Gastrocnemius medialis (tissue), 4 donors: ENCODE measurements around the gene NLRC4. TPM values are rescaled to one million over a fixed set of nuclear protein-coding genes. Genes with fewer than 3 reads are reported as not detected.

ENCODE experiments used
- ATAC-seq, 2 donors: fragments of 150-250 bp; one replicate each; pipeline ENCODE4 v1.9.1; 2016
- DNase-seq, 2 donors: peaks; one replicate each; pipeline ENCODE4 v3.0.0-alpha.2; 2019
- H3K27ac ChIP-seq, 4 donors: fragments of 200-600 bp; sonication (generic); 1 replicate in 1 of 4; 2 replicates in 3 of 4; pipeline ENCODE4 v1.5.1; 2016 to 2018; ENCODE audit warnings: mild to moderate bottlenecking in 2 of 4, moderate library complexity in 1 of 4
- H3K27me3 ChIP-seq, 3 donors: fragments of 200-600 bp; sonication (generic) in 2 of 3; 1 replicate in 1 of 3; 2 replicates in 2 of 3; pipeline versions ENCODE4 v1.5.1 to v1.6.0; 2016 to 2019; ENCODE audit warnings: mild to moderate bottlenecking in 1 of 3, moderate library complexity in 1 of 3
- H3K36me3 ChIP-seq, 2 donors: fragments of 200-600 bp; sonication (generic) in 1 of 2; one replicate each; pipeline ENCODE4 v1.5.1; 2017 to 2018
- H3K4me1 ChIP-seq, 2 donors: fragments of 200-600 bp; sonication (generic) in 1 of 2; one replicate each; pipeline ENCODE4 v1.5.1; 2016 to 2017; ENCODE audit warnings: mild to moderate bottlenecking in 2 of 2
- H3K4me3 ChIP-seq, 4 donors: fragments of 200-600 bp; sonication (generic) in 3 of 4; 1 replicate in 1 of 4; 2 replicates in 3 of 4; pipeline ENCODE4 v1.5.1; 2016 to 2019; ENCODE audit warnings: mild to moderate bottlenecking in 2 of 4
- H3K9me3 ChIP-seq, 3 donors: fragments of 200-600 bp; sonication (generic) in 2 of 3; 1 replicate in 1 of 3; 2 replicates in 2 of 3; pipeline ENCODE4 v1.5.1; 2016 to 2019
- POLR2A ChIP-seq, 2 donors: fragments of 450-650 bp; IDR thresholded peaks; one replicate each; pipeline ENCODE4 v1.6.1; 2017; ENCODE audit warnings: antibody characterized with exemption in 2 of 2, mild to moderate bottlenecking in 2 of 2, moderate library complexity in 2 of 2
- in situ Hi-C, 4 donors: fragments of 200-750 bp; cut with MboI; loops; one replicate each; pipeline versions ENCODE4 v1.15.0 to v1.8.0; 2017; ENCODE audit warnings: low sequenced_read_pairs in 4 of 4
- intact Hi-C: fragments of 100-400 bp; cut with DNase I; formaldehyde crosslinking; loops from one replicate; pipeline ENCODE4 v1.15.1; 2023; ENCODE audit warnings: low total_unique reads
- total RNA-seq, 4 donors: library from RNA; depleted of rRNA; stranded (reverse); fragments of >200 nt; gene quantifications; one replicate each; pipeline versions ENCODE4 v1.1.0 to v1.2.3, GENCODE V29; 2016
- TF ChIP-seq, protein P1 (sequence below), 5 experiments: fragments of 450-650 bp in 3 of 5; fragments of 200-600 bp in 2 of 5; sonication (generic) in 2 of 5; IDR thresholded peaks in 4 of 5; conservative IDR thresholded peaks in 1 of 5; 1 replicate in 4 of 5; 2 replicates in 1 of 5; pipeline ENCODE4 v1.5.1; 2016 to 2019; ENCODE audit warnings: antibody characterized with exemption in 5 of 5, mild to moderate bottlenecking in 3 of 5, moderate library complexity in 3 of 5

Gene NLRC4
- total RNA-seq, 4 donors from 2014 or later = 0.10 to 0.60 (median 0.23) TPM

DNA sequence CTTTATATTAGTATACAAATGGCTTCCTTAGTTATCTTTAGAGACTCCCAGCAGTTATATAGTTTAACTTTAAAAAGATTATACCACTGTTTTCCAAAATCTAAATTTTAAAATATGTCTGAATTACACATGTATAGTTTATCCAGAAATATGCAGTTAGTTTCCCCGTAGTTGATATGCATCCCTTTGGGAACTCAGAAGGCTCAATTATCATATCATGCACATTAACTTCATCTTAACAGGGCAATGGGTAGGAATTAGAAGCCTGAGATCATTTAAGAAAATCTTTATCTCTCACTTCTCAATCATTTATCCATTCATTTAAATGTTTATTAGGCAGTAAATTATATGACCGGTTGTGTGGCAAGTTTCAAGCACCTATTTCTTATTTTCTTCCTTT is 27.2 kb downstream of the NLRC4 start:
- H3K4me1 ChIP-seq = no peaks in the 10 kb centered on the region
- peaks cover 0 to 8% of the 10 kb centered on the region in 2 donors for H3K36me3 ChIP-seq
- intact Hi-C loops (no loop called here), in situ Hi-C loops (no loop called here)
- H3K9me3 ChIP-seq = no peaks in the 10 kb centered on the region
- ATAC-seq (no peak), DNase-seq (no peak)
- H3K27me3 ChIP-seq = no peaks in the 10 kb centered on the region
- no peak for TF ChIP-seq POLR2A (IDR thresholded peaks at IDR 0.05)
- TF ChIP-seq, protein P1, sequence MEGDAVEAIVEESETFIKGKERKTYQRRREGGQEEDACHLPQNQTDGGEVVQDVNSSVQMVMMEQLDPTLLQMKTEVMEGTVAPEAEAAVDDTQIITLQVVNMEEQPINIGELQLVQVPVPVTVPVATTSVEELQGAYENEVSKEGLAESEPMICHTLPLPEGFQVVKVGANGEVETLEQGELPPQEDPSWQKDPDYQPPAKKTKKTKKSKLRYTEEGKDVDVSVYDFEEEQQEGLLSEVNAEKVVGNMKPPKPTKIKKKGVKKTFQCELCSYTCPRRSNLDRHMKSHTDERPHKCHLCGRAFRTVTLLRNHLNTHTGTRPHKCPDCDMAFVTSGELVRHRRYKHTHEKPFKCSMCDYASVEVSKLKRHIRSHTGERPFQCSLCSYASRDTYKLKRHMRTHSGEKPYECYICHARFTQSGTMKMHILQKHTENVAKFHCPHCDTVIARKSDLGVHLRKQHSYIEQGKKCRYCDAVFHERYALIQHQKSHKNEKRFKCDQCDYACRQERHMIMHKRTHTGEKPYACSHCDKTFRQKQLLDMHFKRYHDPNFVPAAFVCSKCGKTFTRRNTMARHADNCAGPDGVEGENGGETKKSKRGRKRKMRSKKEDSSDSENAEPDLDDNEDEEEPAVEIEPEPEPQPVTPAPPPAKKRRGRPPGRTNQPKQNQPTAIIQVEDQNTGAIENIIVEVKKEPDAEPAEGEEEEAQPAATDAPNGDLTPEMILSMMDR (IDR thresholded peaks at IDR 0.05 in 4 of 5, conservative IDR thresholded peaks at IDR 0.05 in 1 of 5) = no peak
- no peak overlapping the region for H3K4me3 ChIP-seq
- H3K27ac ChIP-seq = no peak overlapping the region

DNA sequence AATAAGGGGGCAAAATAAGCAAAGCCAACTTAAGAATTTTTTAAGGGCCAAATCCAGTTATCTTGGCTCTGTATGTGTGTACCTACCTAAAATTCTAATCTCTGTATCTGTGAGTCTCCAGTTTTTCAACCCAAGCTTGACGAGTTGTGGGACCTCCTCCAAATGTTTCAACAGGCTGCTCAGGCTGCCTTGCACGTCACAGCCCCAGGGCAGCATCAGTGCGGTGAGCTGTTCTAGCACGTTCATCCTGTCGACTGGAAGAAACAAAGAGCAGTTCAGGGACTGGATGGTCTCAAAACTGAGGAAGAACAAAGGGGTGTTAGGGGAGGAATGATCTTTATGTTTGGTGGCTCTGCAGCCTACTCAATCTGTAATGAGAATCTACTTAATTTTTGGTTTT is 29.4 kb downstream of the NLRC4 start:
- H3K27me3 ChIP-seq = no peaks in the 10 kb centered on the region
- in situ Hi-C loops = no loop called here
- H3K27ac ChIP-seq = no peak overlapping the region
- H3K36me3 ChIP-seq = peaks cover 0 to 8% of the 10 kb centered on the region in 2 donors
- ATAC-seq (no peak), DNase-seq (no peak)
- intact Hi-C loops = no loop called here
- H3K4me1 ChIP-seq = no peaks in the 10 kb centered on the region
- TF ChIP-seq POLR2A (IDR thresholded peaks at IDR 0.05) = no peak
- TF ChIP-seq, protein P1 (IDR thresholded peaks at IDR 0.05 in 4 of 5, conservative IDR thresholded peaks at IDR 0.05 in 1 of 5) = no peak
- no peaks in the 10 kb centered on the region for H3K9me3 ChIP-seq
- no peak overlapping the region for H3K4me3 ChIP-seq

DNA sequence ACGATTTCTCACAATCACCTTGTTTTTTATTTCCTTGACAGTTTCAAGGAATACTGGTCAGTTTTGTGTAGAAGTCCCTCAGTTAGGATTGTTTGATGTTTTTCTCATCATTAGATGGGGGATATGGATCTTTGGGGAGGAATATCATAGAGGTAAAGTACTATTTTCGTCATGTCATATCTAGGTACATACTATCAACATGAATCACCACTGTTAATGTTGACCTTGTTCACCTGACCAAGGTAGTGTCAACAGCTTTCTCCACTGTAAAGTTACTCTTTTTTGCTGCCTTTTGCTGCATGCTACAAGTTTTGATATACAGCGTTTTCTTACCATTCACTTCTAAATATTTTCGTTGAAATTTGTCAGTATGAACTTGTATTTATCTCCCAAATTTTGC is 32.7 kb downstream of the NLRC4 start:
- Histone ChIP-seq H3K27ac (no peak overlapping the region), H3K4me3 (no peak overlapping the region), H3K9me3 (no peaks in the 10 kb centered on the region), H3K27me3 (no peaks in the 10 kb centered on the region), H3K4me1 (no peaks in the 10 kb centered on the region), H3K36me3 (peaks cover 0 to 8% of the 10 kb centered on the region in 2 donors)
- DNase-seq (no peak), ATAC-seq (no peak)
- intact Hi-C loops (no loop called here), in situ Hi-C loops (no loop called here)
- TF ChIP-seq, protein P1 (IDR thresholded peaks at IDR 0.05 in 4 of 5, conservative IDR thresholded peaks at IDR 0.05 in 1 of 5) = no peak
- no peak for TF ChIP-seq POLR2A (IDR thresholded peaks at IDR 0.05)

DNA sequence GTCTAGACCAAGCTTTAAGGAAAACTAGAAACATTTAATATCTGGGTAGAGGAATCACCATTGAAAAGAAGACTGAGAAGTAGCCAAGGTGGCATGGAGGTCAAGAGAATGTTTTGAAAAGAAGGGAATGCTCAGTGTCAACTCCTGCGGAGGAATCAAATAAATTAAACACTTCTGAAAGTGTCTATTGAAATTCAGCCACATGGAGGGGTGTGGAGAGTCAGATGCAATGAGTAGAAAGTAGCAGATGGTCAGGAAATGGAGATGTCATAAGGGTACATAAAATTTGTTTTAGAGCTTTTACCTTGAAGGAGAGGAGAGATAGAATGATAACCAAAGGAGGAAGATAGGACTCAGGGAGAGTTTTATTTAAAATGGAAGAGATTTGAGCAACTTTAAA is 35.1 kb downstream of the NLRC4 start:
- no peak overlapping the region for H3K27ac ChIP-seq
- in situ Hi-C loops (no loop called here), intact Hi-C loops (no loop called here)
- ATAC-seq = no peak
- no peak overlapping the region for H3K4me3 ChIP-seq
- H3K27me3 ChIP-seq = no peaks in the 10 kb centered on the region
- H3K4me1 ChIP-seq = no peaks in the 10 kb centered on the region
- peaks cover 0 to 10% of the 10 kb centered on the region in 2 donors for H3K36me3 ChIP-seq
- no peak for DNase-seq
- H3K9me3 ChIP-seq = no peaks in the 10 kb centered on the region
- TF ChIP-seq, protein P1 (IDR thresholded peaks at IDR 0.05 in 4 of 5, conservative IDR thresholded peaks at IDR 0.05 in 1 of 5) = no peak
- TF ChIP-seq POLR2A (IDR thresholded peaks at IDR 0.05) = no peak

DNA sequence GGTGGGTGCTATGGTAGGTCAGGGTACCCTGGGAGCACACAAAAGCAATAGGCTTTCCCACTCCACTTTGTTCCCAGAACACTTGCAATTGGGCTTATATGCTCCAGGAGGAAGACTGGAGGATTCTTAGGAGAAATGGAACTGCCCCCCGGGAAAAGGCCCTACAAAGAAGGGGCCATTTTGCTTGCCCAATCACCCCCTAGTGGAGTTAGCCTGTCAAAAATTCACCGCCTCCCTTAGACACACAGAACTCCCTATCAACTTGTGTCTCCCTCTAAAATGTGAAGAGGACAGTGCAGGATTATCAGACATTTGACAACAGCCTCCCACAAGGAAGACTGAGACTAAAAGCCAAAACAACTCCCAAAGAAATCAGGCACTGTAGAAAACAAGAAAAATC is 36.5 kb downstream of the NLRC4 start:
- H3K27ac ChIP-seq = no peak overlapping the region
- DNase-seq (no peak), ATAC-seq (no peak)
- intact Hi-C loops (no loop called here), in situ Hi-C loops (no loop called here)
- H3K4me1 ChIP-seq = no peaks in the 10 kb centered on the region
- H3K9me3 ChIP-seq = no peaks in the 10 kb centered on the region
- TF ChIP-seq POLR2A (IDR thresholded peaks at IDR 0.05) = no peak
- TF ChIP-seq, protein P1 (IDR thresholded peaks at IDR 0.05 in 4 of 5, conservative IDR thresholded peaks at IDR 0.05 in 1 of 5) = no peak
- no peaks in the 10 kb centered on the region for H3K27me3 ChIP-seq
- no peak overlapping the region for H3K4me3 ChIP-seq
- H3K36me3 ChIP-seq = peaks cover under 1 to 16% of the 10 kb centered on the region in 2 donors
